NCI-H82 (cell line): Measurements from ENCODE around the gene ZDHHC11.
"Not testable (repeated sequence)": the region's sequence is repeated elsewhere in the genome, so short reads cannot be mapped to it uniquely, and the experiment has no call there.

Experiments
- DNase-seq: peaks from one replicate; lab custom pipeline; 2025; lab: John Stamatoyannopoulos, UW

ZDHHC11 gene

GRCh38 chr5:761059-761771, 89.6 kb downstream of the ZDHHC11 start:
- no peak for DNase-seq

DNA sequence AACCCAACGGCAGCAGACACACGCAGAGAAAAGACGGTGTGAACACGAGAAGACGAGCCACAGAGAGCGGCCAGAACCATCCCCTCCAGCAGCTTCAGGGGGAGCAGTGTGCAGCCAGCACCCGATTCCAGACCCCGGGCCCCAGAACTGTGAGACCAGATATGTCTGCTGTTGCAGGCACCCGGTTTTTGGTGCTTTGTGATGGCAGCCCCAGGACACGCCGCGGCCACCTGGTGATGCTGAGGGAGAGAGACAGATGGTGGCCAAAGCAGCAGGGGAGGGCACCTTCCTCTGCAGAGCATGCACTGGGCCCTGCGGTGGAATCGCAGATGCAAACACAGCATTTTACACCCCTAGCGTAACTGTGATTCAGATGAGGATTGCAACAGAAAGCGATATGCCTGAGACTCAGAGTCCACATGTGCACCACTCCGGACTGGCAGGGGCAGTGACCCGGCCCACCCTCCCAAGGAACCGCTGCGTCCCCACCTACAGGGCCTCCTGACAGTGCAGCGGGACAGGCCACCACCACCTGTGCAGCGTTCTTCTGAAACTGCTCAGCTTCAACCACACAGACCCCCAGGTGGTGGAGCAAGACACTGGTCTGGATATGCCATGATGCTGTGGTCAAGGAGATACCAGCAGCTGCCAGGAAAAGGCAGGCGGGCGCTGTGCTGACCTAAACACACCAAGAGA, 90.3 kb downstream of the ZDHHC11 start:
- no peak for DNase-seq

GRCh38 chr5:759781-760362, 90.9 kb downstream of the ZDHHC11 start:
- no peak for DNase-seq

GRCh38 chr5:759111-759751, 91.6 kb downstream of the ZDHHC11 start:
- peak; percentile 11 for DNase-seq

DNA sequence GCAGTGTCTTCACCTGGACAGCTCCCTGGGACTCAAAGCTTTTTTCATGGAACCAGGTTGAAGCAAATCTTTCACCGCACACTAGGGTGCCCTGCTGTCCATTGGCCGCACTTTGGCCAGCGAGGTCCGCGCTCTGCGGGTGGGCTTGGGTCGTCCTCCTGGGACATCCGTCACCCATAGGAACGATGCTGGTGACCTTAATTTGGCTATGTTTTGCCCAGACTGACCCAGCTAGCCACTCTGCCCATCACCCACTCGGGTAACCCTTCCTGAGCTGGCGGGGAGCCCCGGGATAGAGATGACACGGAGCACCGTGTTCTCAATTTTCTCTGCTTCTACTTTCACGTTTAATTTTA, 92.1 kb downstream of the ZDHHC11 start:
- no peak for DNase-seq

DNA sequence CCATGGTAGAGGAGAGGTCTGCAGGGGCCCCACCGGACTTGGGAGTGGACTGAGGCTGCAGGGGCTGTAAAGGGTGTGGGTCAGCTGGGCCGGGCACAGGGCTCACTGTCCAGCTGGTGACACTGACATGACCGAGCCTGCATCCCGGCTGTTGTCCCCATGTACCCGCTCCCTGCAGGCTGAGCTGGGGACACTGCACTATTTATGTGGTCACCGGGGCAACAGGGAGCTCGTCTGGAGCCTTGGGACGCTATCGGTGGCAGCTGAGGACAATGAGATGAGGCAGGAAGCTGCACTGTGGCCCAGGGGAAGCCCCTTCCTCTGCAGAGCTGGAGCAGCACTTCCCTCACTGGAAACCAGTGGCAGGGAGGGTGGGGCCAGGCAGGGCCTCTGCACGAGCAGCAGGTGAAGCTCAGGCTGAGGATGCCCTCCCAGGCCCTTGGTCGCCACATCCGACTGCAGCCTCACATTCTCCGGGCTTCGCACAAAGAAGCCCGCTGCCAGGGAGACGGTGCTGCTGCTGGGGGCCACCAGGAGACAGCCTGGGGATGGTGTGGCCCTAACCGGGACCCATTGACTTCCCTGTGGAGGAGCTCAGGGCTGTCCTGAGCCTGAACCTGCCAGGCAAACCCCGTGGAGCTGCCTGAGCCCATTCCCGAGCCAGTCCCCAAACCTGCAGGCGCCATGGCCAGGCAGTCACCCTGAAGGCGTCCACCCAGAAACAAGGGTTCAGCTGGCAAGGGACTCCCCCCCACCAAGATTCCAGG, 92.7 kb downstream of the ZDHHC11 start:
- DNase-seq = no peak

- no peak for DNase-seq
Measured at GRCh38 chr5:757346-757930, 93.3 kb downstream of the ZDHHC11 start.

DNA sequence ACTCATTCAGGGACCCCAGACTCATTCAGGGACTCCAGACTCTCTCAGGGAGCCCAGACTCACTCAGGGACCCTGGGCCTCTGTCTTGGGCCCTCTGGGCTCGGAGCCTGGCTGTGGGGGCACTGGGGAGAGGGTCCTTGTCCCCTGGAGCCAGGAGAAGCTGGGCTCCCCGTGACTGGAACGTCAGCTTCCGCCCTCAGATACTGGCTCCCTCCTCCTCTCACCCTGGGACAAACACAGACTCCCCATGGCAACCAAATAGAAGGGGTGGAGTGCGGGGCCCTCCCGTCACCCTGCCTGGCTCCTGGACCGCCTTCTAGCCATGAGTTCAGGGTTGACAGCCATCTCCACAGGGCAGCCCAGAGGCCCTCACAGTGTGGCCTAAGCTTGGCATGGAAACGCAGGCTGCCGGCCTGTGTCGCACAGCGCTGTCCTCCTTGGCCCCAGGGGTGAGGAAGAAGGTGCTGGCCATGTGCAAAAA, 93.9 kb downstream of the ZDHHC11 start:
- DNase-seq = no peak

DNA sequence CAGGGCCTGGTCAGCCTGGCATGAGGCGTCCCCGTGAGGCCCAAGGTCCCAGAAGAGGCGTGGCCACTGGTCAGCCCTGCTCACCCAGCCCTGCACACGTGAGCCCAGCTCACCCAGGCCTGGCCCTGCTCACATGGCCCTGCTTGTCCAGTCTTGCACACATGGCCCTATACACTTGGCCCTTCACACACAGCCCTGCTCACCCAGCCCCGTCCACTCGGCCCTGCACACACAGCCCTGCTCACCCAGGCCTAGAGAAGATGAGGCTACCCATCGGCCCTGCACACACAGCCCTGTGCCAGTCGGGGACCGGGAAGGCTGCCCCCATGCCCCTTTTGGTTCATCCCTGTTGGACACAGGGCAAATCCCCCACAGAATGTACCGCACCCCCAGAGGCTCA, 94.6 kb downstream of the ZDHHC11 start:
- DNase-seq = no peak

GRCh38 chr5:754143-754632, 96.6 kb downstream of the ZDHHC11 start:
- not testable (repeated sequence) for DNase-seq

DNA sequence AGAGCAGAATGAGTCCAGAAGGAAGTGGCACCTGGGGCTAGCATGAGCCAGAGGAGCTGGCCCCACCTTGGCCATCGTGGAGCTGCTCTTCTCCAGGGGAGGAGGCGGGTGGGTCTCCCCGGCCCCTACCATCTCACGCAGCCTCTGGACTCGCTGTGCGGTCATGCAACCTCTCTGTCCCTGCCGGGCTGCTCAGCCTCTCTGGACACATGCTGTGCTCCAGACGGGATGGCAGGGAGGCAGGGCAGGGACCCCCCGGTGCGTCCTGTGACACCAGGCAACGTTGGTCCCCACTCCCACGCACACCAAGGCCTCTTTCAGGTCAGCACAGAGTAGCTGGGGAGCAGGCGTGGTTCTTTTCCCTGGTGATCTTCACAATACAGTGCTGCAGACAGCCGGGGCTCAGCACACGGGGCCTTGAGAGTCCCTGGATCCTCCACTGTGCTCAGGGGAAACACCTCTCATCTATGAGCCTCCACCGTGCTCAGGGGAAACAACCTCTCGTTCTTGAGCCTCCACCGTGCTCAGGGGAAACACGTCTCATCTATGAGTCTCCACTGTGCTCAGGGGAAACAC, 97.1 kb downstream of the ZDHHC11 start:
- DNase-seq = not testable (repeated sequence)

GRCh38 chr5:752532-753115, 98.2 kb downstream of the ZDHHC11 start:
- DNase-seq = not testable (repeated sequence)

DNA sequence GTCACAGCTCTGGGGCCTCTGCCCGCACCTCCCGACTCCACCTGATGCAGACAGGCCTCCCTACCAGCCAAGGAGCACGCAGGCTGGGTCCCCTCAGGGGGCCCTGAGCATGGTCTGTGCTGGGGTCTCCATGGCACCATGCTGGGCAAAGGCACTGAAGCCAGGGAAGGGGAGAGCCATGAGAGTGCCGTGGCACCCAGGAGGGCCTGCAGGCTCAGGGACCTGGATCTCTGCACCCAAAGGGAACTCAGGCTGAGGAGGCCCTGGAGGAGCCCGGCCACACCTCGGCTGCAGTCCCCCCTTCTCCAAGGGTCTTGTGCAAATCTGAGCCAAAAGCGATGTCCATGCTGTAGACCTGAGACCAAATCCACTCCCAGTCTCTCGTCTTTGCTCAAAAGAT, 98.8 kb downstream of the ZDHHC11 start:
- not testable (repeated sequence) for DNase-seq

DNA sequence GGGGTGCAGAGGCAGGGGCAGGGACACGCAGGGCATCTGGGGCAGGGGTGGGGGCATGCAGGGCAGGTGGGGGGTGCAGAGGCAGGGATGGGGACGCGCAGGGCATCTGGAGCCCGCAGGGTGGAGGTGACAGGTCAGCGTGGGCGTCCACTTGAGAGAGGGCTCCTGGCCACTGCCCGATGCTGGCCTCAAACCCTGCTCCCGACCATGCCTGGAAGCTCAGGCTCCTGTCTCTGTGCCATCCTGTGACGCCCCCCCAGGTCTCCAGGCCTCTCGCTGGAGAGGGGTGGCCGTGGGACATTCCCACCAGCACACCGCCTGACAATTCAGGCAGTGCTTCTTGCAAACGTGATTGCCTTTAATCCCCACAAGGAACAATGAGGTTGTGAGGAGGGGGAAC, 99.3 kb downstream of the ZDHHC11 start:
- no peak for DNase-seq

- DNase-seq = not testable (repeated sequence)
Measured at GRCh38 chr5:750226-750625, 100.6 kb downstream of the ZDHHC11 start.

- no peak for DNase-seq
Measured at GRCh38 chr5:749101-749670, 101.6 kb downstream of the ZDHHC11 start.

DNA sequence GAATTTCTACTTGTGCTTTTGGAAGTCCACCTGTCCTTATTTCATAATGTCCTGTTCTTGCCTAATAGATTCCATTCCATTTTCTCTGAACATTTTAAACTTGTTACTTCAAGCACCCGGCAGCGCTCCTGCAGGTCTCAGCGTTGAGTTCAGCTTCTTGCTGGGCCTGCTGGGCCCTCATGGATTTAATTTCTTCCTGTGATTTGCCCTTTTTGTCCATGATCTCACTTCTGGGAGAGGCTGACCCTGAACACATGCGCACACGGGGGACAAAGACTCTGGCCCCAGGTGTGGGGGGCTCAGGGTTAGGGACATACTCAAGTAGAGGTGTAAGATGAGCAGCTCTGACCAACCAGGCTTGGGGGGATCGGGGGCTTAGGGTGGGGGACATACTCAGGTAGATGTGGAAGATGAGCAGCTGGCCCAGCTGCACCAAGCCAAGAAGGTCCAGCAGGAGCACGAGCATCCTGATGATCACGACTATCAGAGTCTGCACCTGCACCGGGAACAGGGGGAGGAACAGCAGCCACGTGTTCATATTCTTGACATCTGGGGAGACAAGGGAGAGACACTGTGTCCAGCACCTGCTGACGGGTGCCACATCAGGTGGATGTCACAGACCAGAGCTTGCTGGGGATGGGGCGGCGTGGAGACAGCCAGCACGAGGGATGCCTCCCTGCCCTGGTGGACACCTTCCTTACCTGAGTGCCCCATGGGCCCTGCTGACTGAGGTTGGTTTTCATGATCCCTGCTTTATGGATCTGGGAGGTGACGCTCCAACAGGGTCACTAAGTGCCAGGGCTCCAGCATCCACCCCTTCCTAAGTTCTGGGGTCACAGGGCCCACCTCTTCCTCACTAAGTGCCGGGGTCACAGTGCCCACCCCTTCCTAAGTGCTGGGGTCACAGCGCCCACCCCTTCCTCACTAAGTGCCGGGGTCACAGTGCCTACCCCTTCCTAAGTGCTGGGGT, 102.5 kb downstream of the ZDHHC11 start:
- not testable (repeated sequence) for DNase-seq

DNA sequence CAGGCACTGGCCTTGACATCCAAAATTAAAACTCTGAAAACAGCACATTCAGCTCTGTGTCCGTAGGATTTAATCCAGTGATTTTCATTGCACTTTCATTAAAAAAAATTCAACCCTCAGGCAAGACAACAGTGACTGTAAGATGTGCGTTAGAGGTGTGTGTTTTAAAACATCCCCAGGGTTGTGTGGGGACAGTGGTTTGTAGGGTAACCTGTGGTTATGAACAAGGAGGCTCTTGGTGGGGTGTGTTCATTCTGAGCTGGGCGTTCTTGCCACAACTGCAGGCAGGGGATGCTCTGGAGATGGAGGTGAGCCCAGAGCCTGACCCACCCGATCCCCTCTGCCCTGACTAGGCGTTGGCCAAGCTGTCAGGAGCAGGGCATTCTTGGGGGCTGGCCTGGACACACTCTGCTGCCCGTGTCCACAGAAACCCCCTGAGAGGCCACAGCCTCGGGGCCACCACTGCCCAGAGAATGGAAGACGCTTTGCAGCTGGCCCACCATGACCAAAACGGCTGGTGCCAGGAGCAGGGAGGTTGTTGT, 103.4 kb downstream of the ZDHHC11 start:
- DNase-seq = not testable (repeated sequence)

DNA sequence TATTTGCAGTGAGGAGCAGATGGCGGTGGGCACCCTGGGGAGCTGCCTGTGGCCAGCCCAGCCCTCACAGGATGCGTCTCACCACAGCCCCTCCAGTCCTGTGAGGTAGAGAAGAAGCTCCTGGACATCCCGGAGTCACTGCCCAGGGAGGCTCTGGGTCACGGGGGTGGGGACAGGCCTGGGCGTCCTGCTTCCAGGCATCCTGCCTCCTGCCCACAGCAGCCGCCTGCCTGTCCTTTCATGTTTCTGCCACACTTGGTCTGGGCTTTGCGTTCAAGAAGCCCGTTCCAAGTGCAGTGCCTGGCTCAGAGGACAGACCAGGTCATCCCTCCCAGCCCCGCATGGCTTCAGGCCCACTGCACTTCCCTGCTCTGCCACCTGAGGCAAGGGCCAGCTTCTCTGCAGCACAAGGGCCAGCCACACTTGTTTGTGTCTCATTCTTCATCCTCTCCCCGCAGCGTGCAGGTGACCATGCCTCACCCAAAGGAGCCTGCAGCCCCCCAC, 104.5 kb downstream of the ZDHHC11 start:
- no peak for DNase-seq
